B cell (primary cell): ENCODE results near the gene DDX24.

Source experiments
- EZH2 ChIP-seq: IDR thresholded peaks from 2 replicates; pipeline ENCODE4 v1.6.1; 2012; ENCODE audit warnings: borderline replicate concordance, low read depth, mild to moderate bottlenecking, moderate library complexity, low read length; ENCODE audit not compliant: insufficient read depth, poor library complexity, severe bottlenecking
- TF ChIP-seq, protein P1 (sequence below): fragments of 200-600 bp; IDR thresholded peaks from one replicate; pipeline ENCODE4 v1.8.0; 2022; ENCODE audit warnings: antibody characterized with exemption, mild to moderate bottlenecking

- TF ChIP-seq, protein P1, sequence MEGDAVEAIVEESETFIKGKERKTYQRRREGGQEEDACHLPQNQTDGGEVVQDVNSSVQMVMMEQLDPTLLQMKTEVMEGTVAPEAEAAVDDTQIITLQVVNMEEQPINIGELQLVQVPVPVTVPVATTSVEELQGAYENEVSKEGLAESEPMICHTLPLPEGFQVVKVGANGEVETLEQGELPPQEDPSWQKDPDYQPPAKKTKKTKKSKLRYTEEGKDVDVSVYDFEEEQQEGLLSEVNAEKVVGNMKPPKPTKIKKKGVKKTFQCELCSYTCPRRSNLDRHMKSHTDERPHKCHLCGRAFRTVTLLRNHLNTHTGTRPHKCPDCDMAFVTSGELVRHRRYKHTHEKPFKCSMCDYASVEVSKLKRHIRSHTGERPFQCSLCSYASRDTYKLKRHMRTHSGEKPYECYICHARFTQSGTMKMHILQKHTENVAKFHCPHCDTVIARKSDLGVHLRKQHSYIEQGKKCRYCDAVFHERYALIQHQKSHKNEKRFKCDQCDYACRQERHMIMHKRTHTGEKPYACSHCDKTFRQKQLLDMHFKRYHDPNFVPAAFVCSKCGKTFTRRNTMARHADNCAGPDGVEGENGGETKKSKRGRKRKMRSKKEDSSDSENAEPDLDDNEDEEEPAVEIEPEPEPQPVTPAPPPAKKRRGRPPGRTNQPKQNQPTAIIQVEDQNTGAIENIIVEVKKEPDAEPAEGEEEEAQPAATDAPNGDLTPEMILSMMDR, result peak; percentile 87
- no peak for TF ChIP-seq EZH2
Observed at GRCh38 chr14:94036313-94037167, 44.5 kb downstream of the DDX24 start.
